Natural killer cell treated with Interleukin-12 subunit alpha and Interleukin-12 subunit beta and Interleukin-15 and Interleukin-18, amount 100 ng/mL, for 72 hours (primary cell): ENCODE measurements around the gene OOSP2. TPM values are rescaled to one million over a fixed set of nuclear protein-coding genes. Genes with fewer than 3 reads are reported as not detected.
"Not testable (repeated sequence)": the region's sequence is repeated elsewhere in the genome, so short reads cannot be mapped to it uniquely, and the experiment has no call there.

ENCODE experiments used
- ATAC-seq, 2 donors: fragments of 150-1000 bp; cut with Tn5 transposase in 1 of 2; sonication (Bioruptor Pico), chemical (Tn5 transposase) in 1 of 2; 2 replicates each; pipeline ENCODE4 v1.10.0; 2021
- DNase-seq: peaks from one replicate; pipeline ENCODE4 v3.0.0; 2022; ENCODE audit warnings: low spot score
- H3K27ac Mint-ChIP-seq, 2 donors: 1 replicate in 1 of 2; 2 replicates in 1 of 2; pipeline ENCODE4 v1.8.0; 2022; ENCODE audit warnings: mixed read lengths in 2 of 2, mild to moderate bottlenecking in 1 of 2, moderate library complexity in 1 of 2
- H3K27me3 Mint-ChIP-seq, 2 donors: 1 replicate in 1 of 2; 2 replicates in 1 of 2; pipeline ENCODE4 v1.8.0; 2022; ENCODE audit warnings: mixed read lengths in 2 of 2
- H3K36me3 Mint-ChIP-seq: one replicate; pipeline ENCODE4 v1.8.0; 2022; ENCODE audit warnings: mixed read lengths
- H3K4me1 Mint-ChIP-seq, 2 donors: 1 replicate in 1 of 2; 2 replicates in 1 of 2; pipeline ENCODE4 v1.8.0; 2022; ENCODE audit warnings: low read depth in 2 of 2, mixed read lengths in 2 of 2, mild to moderate bottlenecking in 1 of 2
- H3K4me3 Mint-ChIP-seq: one replicate; pipeline ENCODE4 v1.8.0; 2022; ENCODE audit warnings: mixed read lengths
- H3K9me3 Mint-ChIP-seq: 2 replicates; pipeline ENCODE4 v1.8.0; 2022; ENCODE audit warnings: mixed read lengths
- total RNA-seq, 2 donors: library from RNA; stranded (reverse); gene quantifications; one replicate each; pipeline ENCODE4 v1.2.3, GENCODE V29; 2022

Gene OOSP2, protein sequence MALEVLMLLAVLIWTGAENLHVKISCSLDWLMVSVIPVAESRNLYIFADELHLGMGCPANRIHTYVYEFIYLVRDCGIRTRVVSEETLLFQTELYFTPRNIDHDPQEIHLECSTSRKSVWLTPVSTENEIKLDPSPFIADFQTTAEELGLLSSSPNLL
- total RNA-seq: not detected

DNA sequence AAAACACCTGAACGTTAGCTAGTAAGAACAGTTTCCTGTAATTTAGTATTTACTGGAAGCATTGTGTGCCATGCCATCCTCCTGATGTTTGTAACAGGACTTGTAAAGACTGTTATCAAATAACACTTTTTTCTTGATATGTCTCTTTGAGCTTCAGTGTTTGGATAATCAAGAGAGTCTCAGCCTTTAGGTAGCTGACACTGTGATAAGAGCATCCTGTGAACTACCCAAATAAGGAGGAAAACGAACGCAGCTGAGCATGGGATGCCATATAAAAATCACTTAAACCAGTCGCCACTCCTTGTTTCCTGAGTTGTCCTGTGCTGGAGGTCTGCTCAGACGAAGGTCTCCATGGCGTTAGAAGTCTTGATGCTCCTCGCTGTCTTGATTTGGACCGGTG is at the start of gene OOSP2:
TSS of gene OOSP2 (plus strand) at position 301 of the 400 bp plus-strand sequence. CDS start at position 352, 51 bp downstream.
- no peak for ATAC-seq

DNA sequence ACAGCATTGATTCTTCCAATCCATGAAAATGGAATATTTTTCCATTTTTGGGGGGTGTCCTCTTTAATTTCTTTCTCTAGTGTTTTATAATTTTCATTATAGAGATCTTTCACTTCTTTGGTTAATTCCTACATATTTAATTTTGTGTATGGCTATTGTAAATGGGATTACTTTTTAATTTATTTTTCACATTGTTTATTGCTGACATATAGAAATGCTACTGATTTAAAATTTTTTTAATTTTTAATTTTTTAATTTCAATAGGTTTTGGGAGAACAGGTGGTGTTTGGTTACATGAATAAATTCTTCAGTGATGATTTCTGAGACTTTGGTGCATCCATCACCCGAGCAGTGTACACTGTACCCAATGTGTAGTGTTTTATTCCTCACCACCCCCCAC is 49.8 kb upstream of the OOSP2 start:
- DNase-seq (no peak), ATAC-seq (no peak)
- Mint-ChIP-seq H3K4me3 (no peak overlapping the region), H3K36me3 (peaks cover 11% of the 10 kb centered on the region), H3K9me3 (peaks cover 22% of the 10 kb centered on the region), H3K27me3 (peaks cover 3 to 24% of the 10 kb centered on the region in 2 donors), H3K4me1 (no peaks in the 10 kb centered on the region), H3K27ac (no peak overlapping the region)

More for the DNA sequence above, at the start of gene OOSP2:
- Mint-ChIP-seq H3K4me3 (no peak within 1 kb of the TSS), H3K27ac (no peak within 1 kb of the TSS), H3K9me3 (no peaks in the 10 kb centered on the region), H3K27me3 (peaks cover 4 to 14% of the 10 kb centered on the region in 2 donors), H3K4me1 (no peaks in the 10 kb centered on the region), H3K36me3 (no peaks in the 10 kb centered on the region)
- no peak for DNase-seq

DNA sequence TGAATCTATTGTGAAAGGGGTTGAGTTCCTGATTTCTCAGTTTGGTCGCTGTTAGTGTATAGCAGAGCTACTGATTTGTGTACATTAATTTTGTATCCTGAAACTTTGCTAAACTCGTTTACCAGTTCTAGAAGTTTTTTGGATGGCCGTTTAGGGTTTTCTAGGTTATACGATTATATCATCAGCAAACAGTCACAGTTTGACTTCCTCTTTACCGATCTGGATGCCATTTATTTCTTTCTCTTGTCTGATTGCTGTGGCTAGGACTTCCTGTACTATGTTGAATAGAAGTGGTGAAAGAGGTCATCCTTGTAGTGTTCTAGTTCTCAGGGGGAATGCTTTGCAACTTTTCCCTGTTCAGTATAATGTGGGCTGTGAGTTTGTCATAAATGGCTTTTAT is 47.8 kb upstream of the OOSP2 start:
- no peak for DNase-seq
- no peak overlapping the region for H3K4me3 Mint-ChIP-seq
- H3K27ac Mint-ChIP-seq: no peak overlapping the region
- H3K4me1 Mint-ChIP-seq: no peaks in the 10 kb centered on the region
- H3K36me3 Mint-ChIP-seq: peaks cover 11% of the 10 kb centered on the region
- peaks cover 22% of the 10 kb centered on the region for H3K9me3 Mint-ChIP-seq
- ATAC-seq: no peak
- peaks cover 3 to 24% of the 10 kb centered on the region in 2 donors for H3K27me3 Mint-ChIP-seq

DNA sequence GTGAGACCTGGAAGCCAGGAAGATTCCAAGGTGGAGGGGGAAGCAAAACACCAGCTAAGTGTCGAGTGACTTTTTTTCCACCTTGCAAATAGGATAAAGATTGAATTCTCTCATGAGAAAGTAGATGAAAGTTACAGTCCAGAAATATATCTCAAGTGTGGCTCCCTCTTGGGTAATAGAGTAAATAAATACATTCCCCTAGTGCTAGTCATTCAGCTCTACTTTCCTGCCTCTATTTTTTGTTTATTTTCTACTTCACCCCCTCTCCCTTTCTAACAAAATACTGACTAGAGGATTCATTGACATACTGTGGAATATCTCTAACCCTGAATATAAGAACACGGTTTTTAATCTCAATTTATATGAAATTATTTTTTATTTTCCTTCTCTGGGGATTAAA is 42.4 kb upstream of the OOSP2 start:
- Mint-ChIP-seq H3K27me3 (peaks cover 4 to 6% of the 10 kb centered on the region in 2 donors), H3K4me3 (no peak overlapping the region), H3K9me3 (no peaks in the 10 kb centered on the region), H3K4me1 (no peaks in the 10 kb centered on the region), H3K36me3 (peaks cover under 1% of the 10 kb centered on the region), H3K27ac (no peak overlapping the region)
- ATAC-seq (no peak), DNase-seq (no peak)

DNA sequence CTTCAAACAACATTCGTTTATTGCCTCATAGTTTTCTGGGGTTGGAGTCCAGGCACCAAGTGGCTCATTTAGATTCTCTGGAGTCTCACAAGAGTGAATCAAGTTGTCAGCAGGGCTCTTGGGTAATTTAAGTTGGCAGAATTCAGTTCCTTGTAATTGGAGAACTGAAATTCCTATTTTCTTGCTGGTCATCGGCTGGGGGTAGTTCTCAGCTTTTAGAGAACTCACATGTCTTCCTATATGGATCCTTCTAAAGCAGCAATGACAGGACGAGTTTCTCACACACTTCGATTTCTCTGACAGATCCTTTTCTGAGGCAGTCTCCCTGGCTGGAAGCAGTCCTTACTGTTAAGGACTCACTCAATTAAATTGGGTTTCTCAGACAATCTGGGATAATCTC is 40.5 kb upstream of the OOSP2 start:
- Mint-ChIP-seq H3K27ac (no peak overlapping the region), H3K36me3 (no peaks in the 10 kb centered on the region), H3K4me1 (no peaks in the 10 kb centered on the region), H3K4me3 (no peak overlapping the region), H3K27me3 (peaks cover 10% of the 10 kb centered on the region in 2 donors), H3K9me3 (no peaks in the 10 kb centered on the region)
- ATAC-seq: no peak
- no peak for DNase-seq

DNA sequence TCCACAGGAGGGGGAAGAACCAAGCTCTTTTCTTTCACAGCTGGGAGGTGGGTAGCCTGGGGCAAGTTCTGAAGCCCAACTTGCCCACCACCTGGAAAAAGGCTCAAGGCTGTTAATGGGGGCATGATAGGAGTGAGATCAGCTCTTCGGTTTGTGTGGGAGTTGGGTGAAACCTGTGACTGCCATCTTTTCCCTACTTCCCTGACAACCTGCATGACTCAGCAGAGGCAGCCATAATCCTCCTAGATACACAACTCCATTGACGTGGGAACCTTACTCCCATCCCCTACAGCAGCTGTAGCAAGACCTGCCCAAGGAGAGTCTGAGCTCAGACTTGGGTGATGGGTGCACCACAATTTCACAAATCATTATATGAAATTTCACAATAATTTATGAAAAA is 36.5 kb upstream of the OOSP2 start:
- H3K36me3 Mint-ChIP-seq: no peaks in the 10 kb centered on the region
- peaks cover 10 to 18% of the 10 kb centered on the region in 2 donors for H3K27me3 Mint-ChIP-seq
- H3K9me3 Mint-ChIP-seq: peaks cover 4% of the 10 kb centered on the region
- DNase-seq: no peak
- no peak overlapping the region for H3K27ac Mint-ChIP-seq
- H3K4me1 Mint-ChIP-seq: peaks cover 0 to 5% of the 10 kb centered on the region in 2 donors
- no peak overlapping the region for H3K4me3 Mint-ChIP-seq
- ATAC-seq: no peak

DNA sequence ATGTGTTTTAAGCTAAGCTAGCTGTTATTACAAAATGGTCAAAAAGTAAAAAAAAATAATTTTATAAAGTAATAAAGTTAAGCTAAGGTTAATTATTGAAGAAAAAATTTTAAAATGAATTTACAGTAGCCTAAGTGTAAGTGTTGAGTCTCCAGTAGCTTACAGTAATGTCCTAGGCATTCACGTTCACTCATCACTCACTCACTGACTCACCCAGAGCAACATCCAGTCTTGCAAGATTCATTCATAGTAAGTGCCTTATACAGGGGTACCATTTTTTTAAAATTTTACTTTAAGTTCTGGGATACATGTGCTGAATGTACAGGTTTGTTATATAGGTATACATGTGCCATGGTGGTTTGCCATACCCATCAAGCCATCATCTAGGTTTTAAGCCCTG is 34.8 kb upstream of the OOSP2 start:
- Mint-ChIP-seq H3K4me3 (no peak overlapping the region), H3K36me3 (no peaks in the 10 kb centered on the region), H3K27ac (no peak overlapping the region), H3K9me3 (peaks cover 8% of the 10 kb centered on the region), H3K27me3 (peaks cover 19 to 32% of the 10 kb centered on the region in 2 donors), H3K4me1 (peaks cover 0 to 6% of the 10 kb centered on the region in 2 donors)
- ATAC-seq (no peak), DNase-seq (no peak)

DNA sequence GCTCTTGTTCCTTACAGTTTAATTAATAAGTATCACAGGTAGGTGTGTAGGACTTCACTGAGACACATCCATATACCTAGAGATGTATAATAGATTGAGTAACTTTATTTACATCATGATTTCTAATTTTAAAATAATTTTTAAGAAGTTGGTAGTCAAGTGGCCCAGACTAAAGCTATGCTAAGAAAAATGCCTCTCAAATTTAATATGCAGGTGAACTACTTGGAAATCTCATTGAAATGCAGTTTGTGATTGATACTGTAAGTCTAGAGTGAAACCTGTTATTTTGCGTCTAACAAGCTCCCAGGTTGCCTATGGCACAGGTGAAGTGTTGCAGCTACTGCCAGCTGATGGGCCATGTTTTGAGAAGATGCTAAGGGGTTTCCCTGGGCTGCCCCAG is 23.3 kb upstream of the OOSP2 start, which contains the start of gene OOSP4B:
TSS of gene OOSP4B (plus strand) at position 301 of the 400 bp plus-strand sequence.
- H3K27me3 Mint-ChIP-seq: peaks cover 0 to 5% of the 10 kb centered on the region in 2 donors
- H3K4me3 Mint-ChIP-seq: no peak within 1 kb of the TSS
- H3K9me3 Mint-ChIP-seq: no peaks in the 10 kb centered on the region
- no peak for DNase-seq
- H3K36me3 Mint-ChIP-seq: no peaks in the 10 kb centered on the region
- ATAC-seq: no peak
- no peaks in the 10 kb centered on the region for H3K4me1 Mint-ChIP-seq
- H3K27ac Mint-ChIP-seq: no peak within 1 kb of the TSS

DNA sequence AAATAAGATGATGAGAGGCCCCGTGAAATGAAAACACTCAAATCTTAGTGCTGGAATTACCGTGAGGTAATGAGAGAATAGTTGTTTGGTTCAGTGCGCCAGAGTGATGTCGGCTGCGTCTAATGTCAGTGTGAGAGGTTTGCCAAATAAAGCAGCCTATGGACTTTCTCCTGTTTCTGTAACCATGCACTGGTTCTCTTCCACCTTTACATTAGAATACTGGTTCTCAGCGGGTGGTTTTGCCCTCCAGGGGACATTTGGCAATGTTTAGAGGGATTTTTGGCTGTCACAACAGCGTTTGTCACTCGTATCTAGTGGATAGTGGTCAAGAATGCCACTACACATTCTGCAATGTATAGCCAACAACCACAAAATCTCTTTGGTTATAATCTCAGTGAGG is 22.2 kb upstream of the OOSP2 start:
- DNase-seq (no peak), ATAC-seq (no peak)
- H3K27ac Mint-ChIP-seq: no peak overlapping the region
- no peak overlapping the region for H3K4me3 Mint-ChIP-seq
- H3K4me1 Mint-ChIP-seq: no peaks in the 10 kb centered on the region
- no peaks in the 10 kb centered on the region for H3K9me3 Mint-ChIP-seq
- H3K36me3 Mint-ChIP-seq: no peaks in the 10 kb centered on the region
- peaks cover 0 to 5% of the 10 kb centered on the region in 2 donors for H3K27me3 Mint-ChIP-seq

DNA sequence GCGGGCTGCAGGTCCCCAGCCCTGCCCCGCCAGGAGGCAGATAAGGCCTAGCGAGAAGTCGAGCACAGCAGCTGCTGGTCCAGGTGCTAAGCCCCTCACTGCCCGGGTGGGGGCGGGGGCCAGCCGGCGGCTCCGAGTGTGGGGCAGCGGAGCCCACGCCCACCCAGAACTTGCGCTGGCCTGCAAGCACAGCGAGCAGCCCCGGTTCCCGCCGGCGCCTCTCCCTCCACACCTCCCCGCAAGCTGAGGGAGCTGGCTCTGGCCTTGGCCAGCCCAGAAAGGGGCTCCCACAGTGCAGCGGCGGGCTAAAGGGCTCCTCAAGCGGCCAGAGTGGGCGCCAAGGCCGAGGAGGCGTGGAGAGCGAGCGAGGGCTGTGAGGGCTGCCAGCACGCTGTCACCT is 19.8 kb upstream of the OOSP2 start:
- H3K4me3 Mint-ChIP-seq, H3K4me1 Mint-ChIP-seq, H3K36me3 Mint-ChIP-seq, H3K9me3 Mint-ChIP-seq, ATAC-seq, H3K27me3 Mint-ChIP-seq, H3K27ac Mint-ChIP-seq, DNase-seq: not testable (repeated sequence)

DNA sequence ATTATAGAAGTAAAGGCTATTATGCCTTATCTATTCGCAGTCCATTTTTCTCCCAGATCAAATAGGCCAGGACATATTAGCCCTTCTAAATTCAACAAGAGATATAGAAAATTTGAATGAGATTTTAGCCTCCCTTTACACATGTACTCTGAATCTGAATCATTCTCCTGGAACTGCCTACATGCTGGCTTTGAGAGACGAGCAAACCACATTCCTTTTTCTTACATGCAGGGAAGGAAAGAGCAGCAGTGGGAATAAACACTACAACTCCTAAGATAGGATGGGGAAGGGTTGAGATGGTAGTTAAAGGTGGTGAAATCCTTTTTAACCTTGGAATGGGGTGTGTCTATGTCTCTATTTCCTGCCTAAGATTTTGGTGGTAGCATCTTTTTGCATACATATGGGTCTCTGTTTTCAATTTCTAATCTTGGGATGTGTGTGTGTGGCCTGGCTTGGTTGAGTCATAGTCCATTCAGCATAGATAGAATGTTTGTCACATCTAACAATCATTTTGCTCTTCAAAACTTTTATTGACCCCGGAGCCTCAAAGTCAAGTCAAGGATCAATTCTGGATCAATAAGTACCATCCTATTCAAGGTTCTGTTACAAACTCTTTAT is 11.1 kb upstream of the OOSP2 start:
- ATAC-seq: no peak
- no peak for DNase-seq
- H3K4me3 Mint-ChIP-seq: no peak overlapping the region
- no peaks in the 10 kb centered on the region for H3K9me3 Mint-ChIP-seq
- H3K4me1 Mint-ChIP-seq: no peaks in the 10 kb centered on the region
- H3K36me3 Mint-ChIP-seq: no peaks in the 10 kb centered on the region
- H3K27me3 Mint-ChIP-seq: no peaks in the 10 kb centered on the region
- no peak overlapping the region for H3K27ac Mint-ChIP-seq

DNA sequence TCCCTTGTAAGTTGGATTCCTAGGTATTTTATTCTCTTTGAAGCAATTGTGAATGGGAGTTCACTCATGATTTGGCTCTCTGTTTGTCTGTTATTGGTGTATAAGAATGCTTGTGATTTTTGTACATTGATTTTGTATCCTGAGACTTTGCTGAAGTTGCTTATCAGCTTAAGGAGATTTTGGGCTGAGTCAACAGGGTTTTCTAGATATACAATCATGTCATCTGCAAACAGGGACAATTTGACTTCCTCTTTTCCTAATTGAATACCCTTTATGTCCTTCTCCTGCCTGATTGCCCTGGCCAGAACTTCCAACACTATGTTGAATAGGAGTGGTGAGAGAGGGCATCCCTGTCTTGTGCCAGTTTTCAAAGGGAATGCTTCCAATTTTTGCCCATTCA is 10.2 kb downstream of the OOSP2 start:
- H3K4me3 Mint-ChIP-seq, H3K36me3 Mint-ChIP-seq, H3K9me3 Mint-ChIP-seq, ATAC-seq, H3K27ac Mint-ChIP-seq, DNase-seq, H3K4me1 Mint-ChIP-seq: not testable (repeated sequence)
- H3K27me3 Mint-ChIP-seq: peaks cover 0 to 21% of the 10 kb centered on the region in 2 donors

DNA sequence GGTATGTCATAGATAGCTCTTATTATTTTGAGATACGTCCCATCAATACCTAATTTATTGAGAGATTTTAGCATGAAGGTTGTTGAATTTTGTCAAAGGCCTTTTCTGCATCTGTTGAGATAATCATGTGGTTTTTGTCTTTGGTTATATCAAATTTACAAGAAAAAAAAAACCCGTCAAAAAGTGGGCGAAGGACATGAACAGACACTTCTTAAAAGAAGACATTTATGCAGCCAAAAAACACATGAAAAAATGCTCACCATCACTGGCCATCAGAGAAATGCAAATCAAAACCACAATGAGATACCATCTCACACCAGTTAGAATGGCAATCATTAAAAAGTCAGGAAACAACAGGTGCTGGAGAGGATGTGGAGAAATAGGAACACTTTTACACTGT is 10.6 kb downstream of the OOSP2 start:
- DNase-seq, H3K4me1 Mint-ChIP-seq, H3K9me3 Mint-ChIP-seq, ATAC-seq, H3K36me3 Mint-ChIP-seq, H3K27ac Mint-ChIP-seq, H3K4me3 Mint-ChIP-seq: not testable (repeated sequence)
- H3K27me3 Mint-ChIP-seq: peaks cover 0 to 20% of the 10 kb centered on the region in 2 donors

DNA sequence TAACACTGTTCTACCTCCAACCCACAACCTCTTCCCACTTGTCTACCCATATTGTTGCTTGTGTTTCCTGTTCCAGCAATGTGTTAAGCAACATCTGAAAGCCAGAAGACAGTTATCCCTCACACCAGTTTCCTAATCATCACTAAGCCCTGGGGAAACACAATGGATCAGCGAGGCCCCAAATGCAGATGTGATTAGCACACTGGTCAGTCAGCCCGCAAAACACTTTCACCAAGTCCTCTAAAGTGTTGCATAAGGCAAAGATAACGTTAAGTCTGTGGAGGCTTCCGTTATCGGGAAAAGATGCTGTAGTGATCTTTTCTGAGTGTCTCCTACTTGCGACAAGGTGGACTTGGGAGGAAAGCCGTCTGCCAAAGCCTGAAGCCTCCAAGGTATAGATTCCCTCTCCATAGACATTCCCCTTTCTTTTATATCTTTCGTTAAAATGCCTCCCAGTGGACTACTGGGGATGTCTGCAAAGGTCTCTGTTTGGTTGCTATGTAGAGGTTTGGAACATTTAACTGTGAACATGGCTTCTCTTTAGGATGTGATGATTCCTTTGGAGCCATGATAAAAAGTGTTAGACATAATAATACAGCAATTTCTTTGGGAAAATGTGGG is 16.2 kb downstream of the OOSP2 start, which contains the start of gene MS4A3:
TSS of gene MS4A3 (plus strand) at position 317 of the 621 bp plus-strand sequence. CDS start 4,496 bp downstream, outside the sequence.
- no peak for DNase-seq
- Mint-ChIP-seq H3K27ac (peak within 1 kb of the TSS in 1 of 2 donors; percentile 45), H3K4me3 (no peak within 1 kb of the TSS), H3K9me3 (peaks cover 6% of the 10 kb centered on the region), H3K36me3 (no peaks in the 10 kb centered on the region), H3K4me1 (peaks cover 0 to 6% of the 10 kb centered on the region in 2 donors), H3K27me3 (peaks cover 2 to 16% of the 10 kb centered on the region in 2 donors)
- no peak for ATAC-seq
